ENCODE results near the gene HILPDA.

DNA sequence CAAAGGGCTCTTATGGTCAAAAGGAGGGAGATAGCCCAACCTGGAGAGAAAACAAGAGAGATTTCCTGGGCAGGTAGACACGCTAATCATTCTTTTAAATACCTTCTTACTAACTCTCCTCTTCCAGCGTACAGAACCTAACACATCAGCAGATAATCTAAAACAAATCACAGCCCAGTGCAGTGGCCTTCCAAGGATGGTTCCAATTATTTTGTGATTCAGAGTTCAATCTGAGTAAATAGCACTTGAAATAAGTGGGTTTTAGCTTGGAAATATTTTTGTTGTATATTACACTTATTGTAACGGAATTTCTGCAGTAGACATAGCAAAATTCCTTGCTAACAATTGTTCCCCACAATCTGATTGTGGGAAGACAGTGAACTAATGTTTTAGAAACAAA, 38.6 kb upstream of the HILPDA start:
- TF ChIP-seq, protein P1, sequence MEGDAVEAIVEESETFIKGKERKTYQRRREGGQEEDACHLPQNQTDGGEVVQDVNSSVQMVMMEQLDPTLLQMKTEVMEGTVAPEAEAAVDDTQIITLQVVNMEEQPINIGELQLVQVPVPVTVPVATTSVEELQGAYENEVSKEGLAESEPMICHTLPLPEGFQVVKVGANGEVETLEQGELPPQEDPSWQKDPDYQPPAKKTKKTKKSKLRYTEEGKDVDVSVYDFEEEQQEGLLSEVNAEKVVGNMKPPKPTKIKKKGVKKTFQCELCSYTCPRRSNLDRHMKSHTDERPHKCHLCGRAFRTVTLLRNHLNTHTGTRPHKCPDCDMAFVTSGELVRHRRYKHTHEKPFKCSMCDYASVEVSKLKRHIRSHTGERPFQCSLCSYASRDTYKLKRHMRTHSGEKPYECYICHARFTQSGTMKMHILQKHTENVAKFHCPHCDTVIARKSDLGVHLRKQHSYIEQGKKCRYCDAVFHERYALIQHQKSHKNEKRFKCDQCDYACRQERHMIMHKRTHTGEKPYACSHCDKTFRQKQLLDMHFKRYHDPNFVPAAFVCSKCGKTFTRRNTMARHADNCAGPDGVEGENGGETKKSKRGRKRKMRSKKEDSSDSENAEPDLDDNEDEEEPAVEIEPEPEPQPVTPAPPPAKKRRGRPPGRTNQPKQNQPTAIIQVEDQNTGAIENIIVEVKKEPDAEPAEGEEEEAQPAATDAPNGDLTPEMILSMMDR (IDR thresholded peaks at IDR 0.05; ENCODE audit: low read depth, low read length, poor library complexity, severe bottlenecking), result no peak
- TF ChIP-seq EZH2phosphoT487 (IDR thresholded peaks at IDR 0.05; ENCODE audit: borderline replicate concordance, low read length), result no peak
